Adipose tissue (tissue), 3 donors: ENCODE results near the gene TLR10. TPM values are rescaled to one million over a fixed set of nuclear protein-coding genes. Genes with fewer than 3 reads are reported as not detected.

Source experiments
- H3K27ac ChIP-seq: one replicate; pipeline ENCODE4 v1.5.1; 2013; ENCODE audit warnings: low read depth, low read length
- WGBS, 3 donors: extraction: QIAGEN DNeasy Blood & Tissue Kit; methylation state at CpG; one replicate each; pipeline ENCODE4 v1.1.7; 2013; 5-methylcytosine and 5-hydroxymethylcytosine counted together
- polyA plus RNA-seq, 3 donors: library from polyadenylated mRNA; stranded (reverse); fragments of 200-250 nt; gene quantifications; one replicate each; pipeline ENCODE4 v1.2.3, GENCODE V29; 2013
- donor health status: healthy with polysubstance abuse.
- donor health status: Bipolar disorder and iron deficiency.
- donor health status: healthy.

TLR10 gene
- polyA plus RNA-seq, 3 donors, result 0.15 to 0.45 (median 0.18) TPM

- H3K27ac ChIP-seq, result no peak overlapping the region
- WGBS, 3 donors, result 33 to 100% (median 56%) methylated on average over 1 of the region's 1 CpG
Observed at GRCh38 chr4:38743866-38744265, 38.9 kb downstream of the TLR10 start.

- 50 to 91% (median 74%) methylated on average over 2 of the region's 2 CpGs for WGBS, 3 donors
Observed at GRCh38 chr4:38740303-38740702, 42.5 kb downstream of the TLR10 start.

GRCh38 chr4:38738940-38739803, 43.6 kb downstream of the TLR10 start:
- 94 to 97% (median 95%) methylated on average over 6 of the region's 6 CpGs for WGBS, 3 donors
- no peak overlapping the region for H3K27ac ChIP-seq

More at GRCh38 chr4:38740303-38740702, 42.5 kb downstream of the TLR10 start:
- H3K27ac ChIP-seq, result no peak overlapping the region

- no peak overlapping the region for H3K27ac ChIP-seq
- WGBS, 3 donors, result 85 to 93% (median 91%) methylated on average over 3 of the region's 3 CpGs
Observed at GRCh38 chr4:38735870-38736269, 46.9 kb downstream of the TLR10 start.

- no peak overlapping the region for H3K27ac ChIP-seq
- 84 to 89% (median 85%) methylated on average over 2 of the region's 2 CpGs for WGBS, 3 donors
Observed at GRCh38 chr4:38734911-38735310, 47.9 kb downstream of the TLR10 start.

GRCh38 chr4:38734446-38734845, 48.3 kb downstream of the TLR10 start:
- WGBS, 3 donors, result 87 to 91% (median 89%) methylated on average over 5 of the region's 5 CpGs
- H3K27ac ChIP-seq, result no peak overlapping the region

GRCh38 chr4:38733663-38734062, 49.1 kb downstream of the TLR10 start:
- no peak overlapping the region for H3K27ac ChIP-seq
- WGBS, 3 donors, result 87 to 98% (median 95%) methylated on average over 2 of the region's 2 CpGs

- H3K27ac ChIP-seq, result no peak overlapping the region
- 36 to 39% (median 36%) methylated on average over 23 of the region's 23 CpGs for WGBS, 3 donors
Observed at GRCh38 chr4:38730830-38731646, 51.8 kb downstream of the TLR10 start.

GRCh38 chr4:38730493-38730829, 52.3 kb downstream of the TLR10 start:
- H3K27ac ChIP-seq, result no peak overlapping the region
- WGBS, 3 donors, result 94 to 99% (median 97%) methylated on average over 4 of the region's 4 CpGs

GRCh38 chr4:38728631-38729141, 54.1 kb downstream of the TLR10 start:
- H3K27ac ChIP-seq, result no peak overlapping the region

GRCh38 chr4:38724475-38724808, 58.3 kb downstream of the TLR10 start:
- H3K27ac ChIP-seq, result no peak overlapping the region
- 75 to 91% (median 82%) methylated on average over 3 of the region's 3 CpGs for WGBS, 3 donors

More at GRCh38 chr4:38728631-38729141, 54.1 kb downstream of the TLR10 start:
- 28 to 70% (median 68%) methylated on average over 4 of the region's 4 CpGs for whole genome bisulfite sequencing, 3 donors

GRCh38 chr4:38723726-38724474, 58.9 kb downstream of the TLR10 start:
- H3K27ac ChIP-seq, result no peak overlapping the region
- 80 to 83% (median 81%) methylated on average over 7 of the region's 7 CpGs for WGBS, 3 donors

GRCh38 chr4:38723114-38723513, 59.7 kb downstream of the TLR10 start:
- WGBS, 3 donors, result 74 to 95% (median 92%) methylated on average over 4 of the region's 4 CpGs
- no peak overlapping the region for H3K27ac ChIP-seq

Other genes with a start within 250 kb of the TLR10 start
- 10 to 100 TPM; 12.8 to 30.0 (median 23.7) TPM for gene KLF3, start 118.8 kb downstream of the TLR10 start, polyA plus RNA-seq
- gene TLR1, start 21.8 kb upstream of the TLR10 start, polyA plus RNA-seq, result 1 to 10 TPM; 2.9 to 5.9 (median 4.1) TPM
- gene TLR6, start 73.8 kb upstream of the TLR10 start, polyA plus RNA-seq, result under 1 TPM; 0.14 to 0.88 (median 0.79) TPM
- gene FAM114A1, start 84.8 kb upstream of the TLR10 start, polyA plus RNA-seq, result 10 to 100 TPM; 11.0 to 50.7 (median 20.6) TPM
- gene TMEM156, start 249.4 kb upstream of the TLR10 start, polyA plus RNA-seq, result under 1 TPM in 2 of 3 donors, not detected in 1; 0.25 to 0.28 TPM